Fibroblast of gingiva (primary cell): Measurements from ENCODE around the gene PRTFDC1.
A peak's percentile ranks its signal among the peaks of the same experiment; 100 is the strongest.

Experiments used
- DNase-seq: peaks from one replicate; pipeline ENCODE4 v3.0.0-alpha.2; 2011; ENCODE audit warnings: low read depth

PRTFDC1 gene

GRCh38 chr10:24965051-24965450 lies 12.6 kb upstream of the PRTFDC1 start:
- DNase-seq = no peak

DNA sequence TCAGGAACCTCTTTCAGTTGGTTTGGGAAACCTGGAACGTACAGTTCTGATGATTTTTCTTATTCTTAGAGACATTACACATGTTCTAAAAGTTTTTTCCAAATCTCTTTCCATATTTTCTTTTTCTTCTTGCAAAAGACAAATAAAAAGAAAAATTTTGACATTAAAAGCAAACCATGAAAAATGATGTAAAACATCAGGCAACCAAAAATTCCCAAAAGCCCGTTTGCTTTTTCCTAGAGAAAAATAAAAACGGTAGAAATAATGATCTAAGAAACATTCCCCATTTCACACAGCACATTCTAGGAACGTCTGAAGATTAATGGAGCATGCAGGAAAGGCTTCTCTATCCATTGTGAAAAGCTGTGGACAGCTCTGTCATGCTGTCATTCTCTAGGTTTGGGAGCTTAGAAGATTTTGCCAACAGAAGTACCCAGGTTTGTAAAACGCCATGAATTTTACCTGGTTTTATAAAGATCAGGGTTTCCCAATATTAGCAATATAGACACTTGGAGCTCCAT lies 11.2 kb upstream of the PRTFDC1 start:
- DNase-seq = no peak

- no peak for DNase-seq
Observed at GRCh38 chr10:24962995-24963394, 10.6 kb upstream of the PRTFDC1 start.

- no peak for DNase-seq
Observed at GRCh38 chr10:24961582-24961981, 9.2 kb upstream of the PRTFDC1 start.

- DNase-seq = no peak
Observed at GRCh38 chr10:24959382-24959730, 7.0 kb upstream of the PRTFDC1 start.

- DNase-seq = peak; percentile 65
Observed at GRCh38 chr10:24958721-24959381, 6.4 kb upstream of the PRTFDC1 start.

DNA sequence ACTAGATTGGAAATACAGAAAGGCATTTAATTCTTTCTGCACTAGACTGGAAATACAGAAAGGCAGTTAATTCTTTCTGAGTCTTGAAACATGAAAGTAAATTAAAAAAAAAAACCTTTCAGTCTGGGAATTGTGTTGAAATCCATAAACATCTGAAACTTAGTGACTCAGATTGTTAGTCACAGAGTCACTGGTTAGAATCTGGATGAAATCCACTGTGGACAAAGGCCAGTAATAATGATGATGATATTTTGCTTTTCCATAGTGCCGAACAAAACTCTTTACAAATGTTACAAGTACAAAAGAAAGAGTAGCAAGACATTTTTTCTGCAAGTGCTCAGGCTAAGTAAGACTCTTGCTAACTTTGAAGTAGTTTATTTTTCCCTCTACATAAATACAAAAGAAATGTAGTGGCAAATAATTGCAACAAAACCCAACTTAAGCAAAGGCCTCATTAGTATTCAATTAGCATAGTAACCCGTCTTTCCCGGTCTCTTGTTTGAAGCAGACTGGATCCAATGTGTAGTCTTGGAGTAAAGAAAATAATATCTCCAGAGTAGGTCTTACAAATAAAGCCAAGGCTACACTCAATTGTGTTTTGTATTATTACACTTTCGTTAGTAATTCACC lies 5.8 kb upstream of the PRTFDC1 start:
- peak; percentile 94 for DNase-seq

GRCh38 chr10:24957624-24958051 lies 5.2 kb upstream of the PRTFDC1 start:
- peak; percentile 90 for DNase-seq

DNA sequence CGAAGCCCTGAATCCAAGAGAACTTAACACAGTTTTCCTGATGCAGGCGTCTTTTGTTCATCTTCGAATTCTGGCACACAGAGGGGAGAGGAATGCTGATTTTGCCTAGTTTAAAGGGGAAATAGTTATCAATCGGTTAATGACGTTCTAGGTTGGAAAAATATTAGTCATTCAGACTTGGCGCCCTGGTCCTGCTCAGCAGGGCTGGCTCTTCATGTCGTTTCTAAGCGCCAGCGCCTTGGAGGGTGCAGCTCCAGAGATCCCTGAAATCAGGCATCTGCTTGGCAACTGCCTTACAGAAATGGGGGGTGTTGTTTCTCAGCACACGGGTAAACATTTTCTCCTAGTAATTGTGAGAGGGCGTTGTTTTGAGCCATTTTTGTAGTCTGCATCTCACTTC lies 1.3 kb upstream of the PRTFDC1 start:
- DNase-seq = peak; percentile 21

DNA sequence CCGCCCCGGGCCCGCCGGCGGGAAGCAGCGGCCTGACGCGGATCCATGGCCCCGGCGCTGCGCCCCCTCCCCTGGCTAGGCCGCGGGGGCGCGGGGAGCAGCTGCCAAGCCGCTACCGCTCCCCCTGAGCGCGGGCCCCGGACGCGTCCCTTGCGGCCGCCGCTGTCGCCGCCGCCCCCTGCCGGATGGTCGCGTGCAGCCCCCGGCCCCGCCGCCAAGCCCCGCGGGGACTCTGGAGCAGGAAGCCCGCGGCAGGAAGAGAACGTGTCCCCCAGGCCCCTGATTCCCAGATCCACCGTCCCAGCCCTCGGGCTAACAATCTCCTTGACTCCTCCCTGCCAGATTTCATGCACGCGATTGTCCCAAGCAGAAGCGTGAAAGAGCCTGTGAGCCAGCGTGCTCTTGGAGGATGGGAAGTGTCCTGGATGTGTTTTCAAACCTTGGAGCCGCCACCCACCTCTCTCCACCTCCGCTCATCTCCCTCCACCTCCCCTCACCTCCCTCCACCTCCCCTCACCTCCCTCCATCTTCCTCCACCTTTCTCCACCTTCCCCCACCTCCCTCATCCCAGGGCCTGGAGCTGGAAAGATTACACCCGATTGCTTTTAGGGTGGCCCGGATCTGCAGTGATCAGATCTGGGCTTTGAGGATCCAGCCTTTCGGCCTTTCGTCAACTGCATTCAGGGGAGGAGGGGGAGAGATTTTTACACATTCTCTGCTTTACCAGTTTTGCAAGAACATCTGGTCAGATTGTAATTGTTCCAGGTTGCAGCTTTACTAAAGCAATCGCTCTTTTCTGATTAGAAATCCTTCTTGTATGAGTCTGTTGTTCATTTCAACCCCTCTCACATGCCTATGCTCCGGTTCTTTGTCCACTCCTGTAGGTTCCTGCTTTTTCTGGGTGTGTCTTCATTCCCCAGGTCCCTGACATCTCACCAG lies 570 bp upstream of the PRTFDC1 start:
- peak; percentile 90 for DNase-seq

- peak; percentile 30 for DNase-seq
Observed at GRCh38 chr10:24951201-24952142, 934 bp downstream of the PRTFDC1 start.

DNA sequence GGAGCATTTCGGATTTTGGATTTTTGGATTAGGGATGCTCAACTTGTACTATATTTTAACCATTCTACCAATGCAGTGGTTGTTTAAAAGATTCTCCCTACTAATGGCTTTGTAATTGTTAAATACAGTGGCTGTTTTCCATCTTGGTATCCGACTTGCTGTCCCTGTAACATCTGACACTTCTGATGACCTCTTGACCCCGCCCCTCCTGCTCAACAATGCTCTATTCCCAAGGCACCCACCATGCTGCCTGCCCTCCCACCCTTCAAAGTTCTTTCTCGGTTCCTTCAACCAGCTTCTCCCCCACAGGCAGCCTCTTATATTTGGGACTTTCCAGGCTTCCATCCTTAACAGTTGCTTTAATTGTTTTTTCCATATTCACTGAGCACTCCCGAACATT lies 2.0 kb downstream of the PRTFDC1 start:
- no peak for DNase-seq

DNA sequence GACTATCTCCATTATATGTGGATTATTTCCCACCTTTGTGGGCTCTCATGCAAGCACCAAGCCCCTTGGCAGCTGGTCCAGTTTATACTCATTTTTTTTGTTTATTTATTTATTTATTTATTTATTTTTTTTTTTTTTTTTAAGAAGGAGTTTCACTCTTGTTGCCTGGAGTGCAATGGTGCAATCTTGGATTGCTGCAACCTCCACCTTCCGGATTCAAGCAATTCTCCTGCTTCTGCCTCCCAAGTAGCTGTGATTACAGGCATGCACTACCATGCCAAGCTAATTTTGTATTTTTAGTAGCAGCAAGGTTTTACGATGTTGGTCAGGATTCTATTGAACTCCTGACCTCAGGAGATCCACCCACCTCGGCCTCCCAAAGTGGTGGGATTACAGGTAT lies 2.8 kb downstream of the PRTFDC1 start:
- no peak for DNase-seq

GRCh38 chr10:24947304-24948097 lies 4.9 kb downstream of the PRTFDC1 start:
- peak; percentile 41 for DNase-seq

GRCh38 chr10:24944512-24945255 lies 7.7 kb downstream of the PRTFDC1 start:
- DNase-seq = peak; percentile 20

DNA sequence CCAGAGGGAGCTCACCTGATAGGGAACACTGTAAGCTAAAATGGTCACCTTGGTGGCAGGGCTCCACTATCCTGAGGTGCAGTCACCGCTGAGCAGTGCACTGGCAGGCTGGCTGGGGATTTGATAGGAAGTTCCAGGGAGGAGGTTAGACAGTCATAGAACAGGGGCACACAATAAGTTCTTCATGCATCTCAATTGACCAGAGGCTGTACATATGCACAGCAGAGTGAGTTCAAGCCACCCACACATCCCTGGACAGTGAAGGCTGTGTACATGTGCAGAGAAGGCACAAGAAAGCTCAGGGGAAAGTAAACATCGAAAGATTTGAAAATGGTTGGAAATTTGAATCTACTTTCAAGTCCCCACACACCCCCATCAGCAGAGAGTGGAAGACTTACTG lies 13.9 kb downstream of the PRTFDC1 start:
- DNase-seq = no peak

DNA sequence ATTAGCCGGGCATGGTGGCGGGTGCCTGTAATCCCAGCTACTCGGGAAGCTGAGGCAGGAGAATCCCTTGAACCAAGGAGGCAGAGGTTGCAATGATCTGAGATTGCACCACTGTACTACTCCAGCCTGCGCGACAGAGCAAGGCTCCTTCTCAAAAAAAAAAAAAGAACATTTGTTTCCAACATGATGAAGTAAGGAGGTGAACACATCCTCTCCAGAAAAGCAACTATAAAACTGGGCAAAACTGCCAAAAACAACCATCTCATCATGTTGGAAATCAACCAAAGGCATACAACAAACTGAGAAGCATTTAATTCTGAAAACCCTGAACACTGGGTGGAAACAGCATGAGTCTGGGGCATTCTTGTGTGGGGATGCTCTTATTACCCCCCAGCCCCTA lies 14.3 kb downstream of the PRTFDC1 start:
- peak; percentile 34 for DNase-seq

GRCh38 chr10:24935504-24936292 lies 16.7 kb downstream of the PRTFDC1 start:
- no peak for DNase-seq

- DNase-seq = no peak
Observed at GRCh38 chr10:24931236-24931635, 21.2 kb downstream of the PRTFDC1 start.
